IPS-NIHi11 (cell line): ENCODE results near the gene IRS2.

Experiments
- DNase-seq: peaks from one replicate; pipeline ENCODE4 v3.0.0; 2012; ENCODE audit warnings: mixed read lengths, low spot score

Gene IRS2

DNA sequence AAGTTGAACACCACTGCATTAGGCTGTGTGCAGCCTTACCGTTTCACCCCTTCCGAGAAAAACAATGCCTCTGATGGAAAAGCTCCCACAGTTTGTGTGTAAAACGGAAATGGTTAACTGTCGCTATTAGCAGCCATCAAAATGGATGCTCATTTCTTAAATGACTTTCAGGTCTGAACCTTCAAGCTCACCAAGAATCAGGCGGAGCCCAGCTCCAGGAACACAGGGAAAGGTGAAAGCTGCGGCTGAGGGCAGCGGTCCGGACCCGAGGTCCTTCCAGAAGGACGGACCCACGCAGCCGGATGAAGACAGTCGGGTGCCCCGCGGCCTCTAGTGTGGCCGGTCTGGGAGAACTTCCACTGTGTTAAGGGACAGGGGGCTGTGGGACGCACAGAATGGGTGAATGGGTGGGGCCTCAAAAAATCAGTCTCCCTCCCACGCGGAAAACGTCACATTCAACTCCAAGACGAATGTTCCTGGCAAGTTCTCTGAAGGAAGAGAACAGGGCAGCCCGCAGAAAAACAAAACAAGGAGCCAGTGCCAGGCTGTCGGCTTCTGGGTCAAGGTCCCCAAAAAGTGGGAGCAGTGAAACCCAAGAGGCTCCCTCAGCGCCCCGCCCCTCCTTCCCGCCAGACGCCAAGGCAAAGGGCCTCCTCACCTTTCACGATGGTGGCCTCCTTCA lies 4.9 kb downstream of the IRS2 start:
- DNase-seq: no peak

DNA sequence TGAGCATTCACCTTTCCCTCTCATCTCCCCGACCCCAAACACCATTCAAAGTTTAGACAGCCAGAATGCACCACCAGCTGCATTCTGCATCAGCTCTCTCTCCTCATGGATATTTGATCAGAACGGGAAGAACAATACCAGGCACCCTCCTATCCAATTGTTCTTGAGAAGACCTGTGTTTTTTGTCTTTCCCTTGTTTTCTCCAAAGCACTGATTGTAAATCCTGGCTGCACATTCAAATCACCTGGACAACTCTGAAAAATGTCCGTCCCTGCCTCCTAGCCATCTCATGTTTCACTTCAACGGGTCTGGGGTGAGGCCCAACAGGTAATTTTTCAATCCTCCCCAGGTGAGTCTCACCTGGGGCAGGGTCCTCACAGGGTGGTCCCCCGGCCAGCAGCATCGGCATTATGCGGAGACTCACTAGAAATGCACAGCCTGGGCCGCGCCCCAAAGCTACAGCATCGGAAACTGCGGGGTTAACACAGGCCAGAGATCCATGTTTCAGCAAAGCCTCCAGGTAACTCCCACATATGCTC lies 5.5 kb downstream of the IRS2 start:
- DNase-seq: no peak

DNA sequence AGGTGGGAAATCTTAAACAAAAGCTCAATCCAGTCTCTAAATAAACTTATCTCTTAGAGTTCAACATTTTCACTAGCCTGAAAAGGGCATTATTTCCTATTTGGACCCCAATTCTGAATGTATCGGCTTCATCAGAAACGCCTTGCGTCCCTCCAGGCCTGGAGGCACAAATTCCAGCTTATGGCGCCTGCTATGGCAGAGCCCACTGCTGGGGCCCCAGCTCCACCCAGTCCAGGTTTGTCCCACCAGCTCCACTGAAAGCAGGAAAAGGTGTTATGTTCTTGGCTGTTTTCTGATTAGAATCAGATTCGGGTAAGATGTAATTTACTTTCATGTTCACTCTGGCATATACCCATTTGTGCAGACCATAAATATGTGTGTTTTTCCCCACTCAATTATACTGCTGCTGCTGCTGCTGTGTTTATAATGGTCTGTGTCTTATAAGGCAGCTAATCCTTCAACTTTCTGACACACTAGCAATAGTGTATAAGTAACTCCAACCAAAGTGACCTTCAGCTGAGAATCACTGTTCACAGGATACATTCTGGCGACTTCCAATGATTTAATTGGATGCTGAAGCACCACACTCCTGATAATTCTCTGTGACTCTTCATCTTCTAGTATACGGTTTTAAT lies 6.4 kb downstream of the IRS2 start:
- DNase-seq: no peak

DNA sequence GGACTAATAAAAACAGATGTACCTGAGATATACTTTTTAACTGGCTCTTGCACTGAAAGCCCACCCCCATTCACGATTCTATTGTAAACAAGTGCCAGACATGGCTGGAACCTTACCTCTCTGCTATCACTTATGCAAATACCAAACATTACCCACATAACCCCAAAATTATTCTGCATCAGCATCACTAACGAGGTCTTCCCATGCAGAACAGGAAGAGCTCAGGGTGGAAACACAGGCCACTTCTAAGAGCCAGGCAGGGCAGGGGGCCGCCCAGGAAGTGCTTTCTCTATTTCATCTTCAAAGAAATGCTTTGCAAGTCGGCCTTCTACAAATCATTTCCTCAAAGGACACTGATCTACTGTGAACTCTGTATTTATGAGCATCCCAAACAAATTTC lies 7.3 kb downstream of the IRS2 start:
- no peak for DNase-seq

DNA sequence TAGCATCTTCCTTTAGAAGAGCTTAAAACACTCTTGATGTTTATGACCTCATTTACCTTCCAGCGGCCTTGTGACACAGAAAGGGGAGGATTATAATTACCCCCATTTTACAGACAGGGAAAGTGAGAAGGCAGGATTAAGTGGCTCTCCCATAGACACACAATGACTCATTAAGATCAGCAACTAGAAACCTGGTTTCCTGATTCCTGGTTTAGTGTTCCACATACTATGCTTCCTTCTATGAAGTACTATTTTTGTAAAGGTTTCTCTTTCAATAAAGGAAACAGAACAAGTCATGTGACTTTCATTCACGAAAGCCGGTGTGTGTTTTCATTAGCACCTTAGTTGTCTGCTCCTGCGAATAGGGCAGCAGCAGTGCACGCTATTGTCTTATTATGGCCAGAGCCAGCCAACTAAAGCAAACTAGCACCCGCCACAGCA lies 8.3 kb downstream of the IRS2 start:
- DNase-seq: no peak

DNA sequence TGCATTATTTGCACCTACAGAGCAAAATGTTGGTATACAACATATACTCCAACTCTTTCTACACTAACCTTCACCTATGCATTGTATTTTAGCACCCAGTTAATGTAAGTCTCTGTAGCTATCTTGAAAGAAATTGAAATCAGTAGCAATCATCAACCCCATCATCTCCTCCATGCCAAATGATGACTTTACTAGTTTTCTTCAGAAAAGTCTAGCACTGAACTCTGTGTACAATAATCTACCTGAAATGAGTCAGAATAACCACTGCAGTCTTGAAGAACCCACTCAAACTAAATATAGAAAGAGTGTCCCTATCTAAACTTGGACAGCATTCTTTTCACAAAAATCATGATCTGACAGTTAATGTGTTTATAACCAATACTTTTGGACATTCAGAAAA lies 9.8 kb downstream of the IRS2 start:
- DNase-seq: no peak

DNA sequence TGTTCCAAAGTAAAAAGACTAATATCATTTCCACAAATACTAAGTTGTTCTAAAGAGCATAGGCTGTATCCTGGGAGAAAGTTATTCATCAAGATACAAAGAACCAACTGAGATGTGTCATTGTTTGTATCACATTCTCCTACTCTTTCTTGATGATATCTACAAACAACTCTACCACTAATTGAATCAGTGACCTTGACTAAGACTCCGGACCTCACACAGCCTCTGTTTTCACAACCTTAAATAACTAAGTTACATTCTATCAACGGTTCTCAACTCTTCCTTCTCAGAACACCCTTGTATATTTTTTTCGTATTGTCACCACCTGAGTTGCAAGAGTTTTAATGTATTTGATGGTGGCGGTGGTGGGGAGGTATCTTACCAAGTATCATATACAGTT lies 12.6 kb downstream of the IRS2 start:
- no peak for DNase-seq

DNA sequence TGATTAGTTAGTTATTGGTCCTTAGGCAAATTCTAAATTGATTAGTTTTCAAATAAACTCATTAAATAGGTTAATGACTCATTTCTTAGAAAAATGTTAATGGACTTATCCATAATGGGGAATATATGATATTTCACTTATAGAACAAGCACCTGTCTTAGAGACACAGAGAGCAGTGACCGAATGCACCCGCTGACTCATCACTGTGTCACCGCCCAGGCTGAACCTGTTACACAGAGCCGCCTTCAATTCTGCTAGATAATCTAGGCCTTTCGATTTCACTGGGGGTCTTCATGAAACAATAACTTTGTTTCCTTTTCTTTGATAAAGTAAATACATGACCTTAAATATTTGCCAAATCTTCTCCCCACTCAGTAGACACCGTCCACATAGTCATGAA lies 13.1 kb downstream of the IRS2 start:
- no peak for DNase-seq

DNA sequence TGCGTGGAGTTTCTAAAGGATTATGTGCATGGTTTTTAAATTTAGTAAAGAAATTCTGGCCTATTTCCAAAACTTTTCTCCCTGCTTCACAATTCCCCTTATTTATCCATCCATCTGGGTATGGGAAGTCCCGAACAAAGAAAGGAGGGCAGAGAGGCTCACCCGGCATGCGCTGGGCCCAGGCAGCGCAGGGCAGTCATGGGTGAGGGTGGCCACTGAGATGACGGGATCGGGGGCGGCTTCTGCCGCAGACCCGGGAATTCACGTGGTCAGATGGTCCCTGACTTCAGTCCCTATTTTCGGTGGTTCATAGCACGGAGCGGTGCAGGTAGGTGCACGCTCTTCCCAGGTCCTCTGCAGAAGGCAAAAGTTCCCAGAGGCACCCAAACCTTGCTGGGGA lies 14.5 kb downstream of the IRS2 start:
- DNase-seq: no peak

DNA sequence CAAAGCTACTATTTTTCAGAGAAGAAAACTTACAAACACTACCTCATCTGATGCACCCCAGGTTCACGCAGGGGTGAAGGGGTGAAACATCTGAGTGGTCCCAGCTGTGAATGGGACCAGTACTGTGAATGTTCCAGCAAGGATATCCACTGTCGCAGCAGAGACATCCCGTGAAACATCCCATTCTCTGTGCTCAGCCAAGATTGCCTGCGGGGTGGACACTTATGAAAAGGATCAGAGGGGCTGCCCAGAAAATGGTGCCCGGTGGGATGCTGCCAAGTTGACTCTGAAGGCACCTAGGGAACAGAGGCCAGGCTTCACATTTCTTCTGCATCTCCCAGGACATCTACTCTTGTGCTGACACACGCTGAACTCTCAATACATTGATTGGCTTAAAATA lies 15.9 kb downstream of the IRS2 start:
- DNase-seq: no peak

DNA sequence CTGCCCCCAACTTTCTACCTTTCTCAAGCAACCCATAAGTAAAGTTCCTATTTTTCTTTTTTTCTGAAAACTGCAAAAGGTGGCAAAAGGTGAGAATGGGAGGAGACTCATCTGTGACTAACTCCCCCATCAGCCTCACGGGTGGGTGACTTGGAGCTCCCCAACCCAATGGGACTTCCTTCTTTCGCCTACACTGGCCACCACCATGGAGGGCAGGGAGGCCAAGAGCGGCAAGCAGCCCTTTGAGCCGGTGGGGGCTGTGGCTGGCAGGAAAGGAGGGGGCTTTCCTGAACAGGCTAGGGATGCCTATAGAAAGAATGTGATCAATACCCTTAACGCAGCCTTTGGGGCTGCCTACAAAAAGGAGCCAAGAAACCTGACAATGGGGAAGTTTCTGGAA lies 16.5 kb downstream of the IRS2 start:
- DNase-seq: no peak

DNA sequence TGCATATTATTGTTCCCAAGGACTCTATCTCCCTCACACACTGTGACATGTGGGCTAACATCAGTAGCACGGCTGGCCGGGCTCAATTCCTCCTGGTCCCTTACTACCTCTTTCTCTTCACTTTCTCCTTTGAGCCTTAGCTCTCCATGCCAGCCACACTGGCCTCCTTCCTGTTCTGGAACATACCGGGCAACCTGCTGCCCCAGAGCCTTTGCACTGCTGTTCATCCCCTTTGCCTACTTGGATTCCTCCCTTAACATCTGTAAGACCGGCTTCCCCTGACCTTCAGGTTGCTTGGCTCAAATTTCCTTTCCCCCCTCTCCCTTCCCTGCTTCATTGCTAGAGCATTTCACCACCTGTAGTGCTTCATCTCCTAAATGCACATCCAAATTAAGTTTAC lies 17.1 kb downstream of the IRS2 start:
- no peak for DNase-seq

DNA sequence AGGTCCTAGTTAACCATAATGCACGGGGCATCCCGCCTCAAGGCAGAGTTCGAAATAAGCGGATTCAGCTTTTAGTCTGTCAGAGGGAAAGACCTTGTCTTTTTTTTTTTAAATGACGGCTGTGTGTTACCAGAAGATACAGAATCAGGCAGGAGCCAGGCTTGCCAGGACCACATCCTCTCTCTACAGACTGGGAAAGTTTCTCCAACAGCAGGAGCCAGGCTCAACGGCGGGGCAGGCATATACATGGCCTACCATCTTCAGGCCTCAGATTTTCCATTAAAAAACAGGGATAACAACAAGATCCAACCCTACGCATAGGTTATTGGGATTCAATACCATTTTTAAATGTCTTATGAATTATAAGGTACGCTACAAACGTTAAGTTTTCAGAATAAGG lies 17.8 kb downstream of the IRS2 start:
- DNase-seq: no peak

DNA sequence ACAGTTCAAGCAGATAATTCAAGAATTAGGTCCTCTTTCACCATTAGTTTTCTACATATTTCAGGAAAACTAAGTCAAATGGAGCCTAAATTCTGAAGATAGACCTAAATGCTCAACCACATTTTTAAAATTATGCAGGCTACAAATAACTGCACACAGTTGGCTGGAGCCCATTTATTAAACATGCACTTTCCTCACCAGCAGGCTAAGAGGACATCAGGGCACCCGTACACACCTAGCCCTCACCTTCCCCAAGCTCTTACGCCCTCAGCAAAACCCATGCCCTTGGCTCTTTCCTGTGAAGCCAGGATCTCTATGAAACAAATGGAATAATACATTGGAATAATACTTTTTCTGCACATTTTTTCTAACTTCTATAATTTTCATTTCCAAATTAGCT lies 18.2 kb downstream of the IRS2 start:
- DNase-seq: no peak

DNA sequence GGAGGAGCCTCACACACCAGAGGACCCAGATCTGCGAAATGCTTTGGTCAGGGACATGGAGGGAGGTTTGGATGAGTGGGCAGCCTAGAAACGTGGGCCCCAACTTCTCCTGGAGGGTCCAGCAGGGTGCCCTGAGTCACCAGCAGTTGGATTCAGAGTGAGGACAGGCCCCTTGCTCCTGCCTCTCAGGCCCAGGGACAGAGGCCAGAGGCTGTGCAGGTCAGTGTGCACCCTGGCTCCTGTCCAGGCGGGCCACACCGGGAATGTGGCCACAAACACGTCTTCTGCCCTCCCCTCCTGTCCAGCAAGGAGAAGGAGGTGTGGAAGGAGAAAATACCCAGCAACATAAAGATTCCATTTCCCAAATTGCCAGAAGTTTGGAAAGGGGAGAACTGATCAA lies 19.4 kb downstream of the IRS2 start:
- DNase-seq: no peak

DNA sequence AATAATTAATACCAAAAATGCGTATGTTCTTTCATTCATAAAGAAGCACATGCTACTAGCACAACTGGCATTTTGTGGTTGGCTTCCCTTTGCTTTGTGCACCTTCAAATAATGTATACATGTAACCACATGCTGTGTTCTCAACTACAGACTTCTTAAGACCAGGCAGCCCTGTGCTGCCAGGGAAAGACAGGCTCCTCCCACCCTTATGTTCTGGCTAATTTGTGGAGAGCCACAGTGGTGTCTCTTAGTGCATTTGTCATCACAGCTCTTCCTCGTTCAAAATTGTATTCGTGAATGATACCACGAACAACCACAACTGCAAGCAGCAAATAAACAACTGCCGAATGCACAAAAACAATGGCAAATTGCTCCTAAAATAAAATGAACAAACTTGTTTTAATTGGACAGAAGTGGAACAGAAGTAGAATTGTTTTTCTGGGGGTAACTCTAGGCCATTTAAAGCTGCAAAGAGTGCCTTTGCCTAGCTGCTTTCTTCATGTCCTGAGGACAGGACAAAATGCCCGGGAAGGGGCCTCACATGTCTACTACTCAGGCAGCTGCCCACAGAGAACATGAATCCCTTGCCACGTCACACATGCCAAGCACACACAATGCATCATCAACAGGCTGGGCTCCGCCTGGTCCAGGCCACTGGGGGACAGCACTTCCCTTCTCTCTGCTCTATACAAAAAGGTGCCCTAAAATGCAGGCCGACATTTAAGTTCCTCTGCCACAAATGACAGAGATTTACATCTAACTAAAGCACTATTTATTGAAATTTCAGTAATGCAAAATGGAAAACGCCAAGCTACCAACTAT lies 21.7 kb downstream of the IRS2 start:
- peak; percentile 59 for DNase-seq

DNA sequence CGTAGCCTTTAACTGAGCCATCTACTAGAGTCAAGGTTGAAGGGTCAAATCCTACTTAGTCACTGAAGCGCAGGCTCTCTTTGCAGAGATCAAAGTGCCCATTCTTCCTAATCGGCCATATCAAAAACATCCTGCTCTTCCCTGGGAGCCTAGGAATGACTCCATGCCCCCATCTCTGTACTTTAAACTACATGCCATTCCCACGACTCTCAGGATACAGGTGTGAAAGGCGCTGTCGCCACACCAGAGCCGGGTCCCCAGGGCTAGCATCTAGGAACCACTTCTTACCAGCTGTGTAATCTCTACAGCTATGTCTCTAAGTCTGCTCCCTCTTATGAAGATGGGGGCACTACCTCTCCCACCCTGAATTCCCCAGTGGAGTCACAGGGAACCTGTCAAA lies 22.3 kb downstream of the IRS2 start:
- peak; percentile 32 for DNase-seq

DNA sequence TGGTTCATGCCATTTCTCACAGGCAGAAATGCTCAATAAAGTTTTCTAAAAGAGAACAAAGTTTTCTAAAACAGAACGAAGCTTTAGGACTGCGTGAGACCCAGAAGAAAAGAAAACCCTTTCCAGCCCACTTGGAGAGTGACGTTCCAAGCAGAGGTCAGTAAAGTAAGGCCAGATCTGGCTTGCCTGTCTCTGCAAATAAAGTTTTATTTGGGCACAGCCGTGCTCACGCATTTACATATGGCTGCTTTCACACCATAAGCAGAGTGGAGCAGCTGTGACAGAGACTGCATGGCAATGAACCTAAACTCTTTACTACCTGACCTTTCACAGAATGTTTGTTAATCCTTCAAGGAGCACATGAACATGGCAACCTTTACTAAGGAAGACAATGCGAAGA lies 23.6 kb downstream of the IRS2 start:
- DNase-seq: no peak

DNA sequence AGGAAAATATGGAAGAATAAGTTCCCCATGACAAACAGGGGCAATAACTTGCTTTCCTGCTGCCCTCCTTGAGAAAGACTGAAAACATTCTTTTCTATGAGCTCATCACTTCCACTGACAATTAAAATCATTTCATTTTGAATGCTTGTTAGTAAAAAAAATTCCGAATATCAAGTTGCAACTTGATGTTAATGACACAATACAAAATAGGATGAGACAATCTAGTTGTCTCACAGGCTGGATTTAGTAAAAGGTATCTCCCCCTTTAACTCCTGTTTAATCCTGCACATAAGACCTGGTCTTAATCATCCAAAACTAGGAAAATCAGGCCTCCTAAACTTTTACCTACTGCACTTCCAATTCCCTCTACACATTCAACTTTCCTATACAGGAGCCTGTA lies 24.7 kb downstream of the IRS2 start:
- no peak for DNase-seq

DNA sequence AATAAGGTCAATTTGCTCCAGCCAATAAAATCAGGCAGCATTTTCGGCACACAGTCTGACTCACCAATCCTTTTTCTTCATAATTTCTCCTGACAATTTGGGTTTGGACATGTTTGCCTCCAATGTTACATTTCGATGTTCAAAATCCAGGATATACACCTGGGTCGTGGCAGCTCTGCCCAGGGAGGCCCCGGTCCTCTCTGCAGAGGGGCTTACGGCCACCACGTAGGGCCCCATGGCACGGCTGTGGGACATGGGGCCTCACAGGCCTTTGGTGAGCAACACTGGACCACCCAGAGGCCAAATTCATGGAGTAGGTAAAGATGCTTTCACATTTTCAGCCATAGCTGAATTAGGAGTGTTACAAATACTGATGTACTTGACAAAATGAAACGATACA lies 25.4 kb downstream of the IRS2 start:
- no peak for DNase-seq

DNA sequence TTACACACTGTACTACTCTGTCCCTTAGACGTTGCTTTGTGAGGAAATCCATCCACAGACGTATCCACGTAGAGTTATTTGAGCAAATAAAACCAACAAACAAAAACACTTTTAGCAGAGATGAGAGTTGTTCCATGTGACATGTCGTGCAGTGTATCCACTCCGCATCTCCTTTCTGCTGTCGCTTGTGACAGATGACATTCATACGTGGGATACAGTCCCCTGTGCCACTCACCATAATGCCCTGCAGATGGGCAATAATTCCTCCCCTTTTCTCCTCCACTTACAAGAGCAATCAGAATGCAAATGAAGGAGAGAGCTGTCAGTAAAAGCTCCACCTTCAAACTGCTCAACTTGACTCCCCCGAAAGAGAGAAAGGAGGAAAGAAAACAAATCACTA lies 26.0 kb downstream of the IRS2 start:
- no peak for DNase-seq

DNA sequence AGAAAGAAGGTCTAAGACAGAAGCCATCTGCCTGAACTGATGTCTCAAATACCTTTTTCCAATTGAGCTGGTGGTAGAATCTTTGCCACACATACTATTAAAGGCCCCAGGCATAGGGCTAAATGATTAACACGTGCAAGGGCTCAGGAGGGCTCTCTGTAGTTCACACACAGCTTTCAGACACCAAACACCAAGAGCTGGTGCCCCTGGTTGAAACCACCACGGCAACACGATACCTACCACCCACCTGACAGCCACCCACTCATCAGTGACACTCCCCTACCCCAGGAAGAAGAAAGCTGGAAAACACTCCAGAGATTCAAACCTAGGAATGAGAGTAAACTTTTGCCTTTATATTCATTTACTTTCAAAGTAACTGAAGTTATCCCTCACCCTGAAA lies 26.8 kb downstream of the IRS2 start:
- DNase-seq: no peak

DNA sequence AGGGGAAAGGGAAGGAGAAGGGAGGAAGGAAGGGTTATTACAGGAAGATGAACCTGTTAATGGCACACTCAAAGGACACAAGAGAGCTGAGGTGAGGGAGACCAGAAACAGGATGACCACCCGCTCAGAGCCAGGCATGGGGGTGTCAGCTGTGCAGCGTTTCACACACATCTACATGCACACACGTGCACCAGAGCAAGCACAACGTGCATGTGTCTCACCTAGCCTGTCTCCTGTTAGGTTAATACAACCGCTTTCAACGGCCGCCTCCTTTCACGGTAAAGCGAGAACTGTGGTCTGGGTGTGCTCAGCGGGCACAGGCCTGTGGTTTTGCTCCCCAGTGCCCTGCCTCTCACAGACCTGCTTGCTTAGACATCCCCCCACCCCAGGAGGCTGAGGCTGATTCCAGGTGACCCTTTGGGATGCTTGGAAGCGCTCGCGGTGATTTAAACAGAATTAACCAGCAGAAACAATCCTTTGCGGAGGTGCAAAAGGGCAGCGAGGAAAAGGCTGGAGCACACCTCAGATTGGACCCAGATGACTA lies 27.4 kb downstream of the IRS2 start:
- DNase-seq: no peak
